SK-N-SH (cell line): Measurements from ENCODE around the gene ZDHHC7.

Source experiments
- EZH2phosphoT487 ChIP-seq: fragments of 200-600 bp; sonication (generic); IDR thresholded peaks from 2 replicates; pipeline ENCODE4 v1.6.1; 2017; ENCODE audit warnings: low read depth, mixed run types, mild to moderate bottlenecking, antibody characterized with exemption, moderate library complexity, borderline replicate concordance
- MEF2A ChIP-seq: IDR thresholded peaks from 2 replicates; pipeline ENCODE4 v1.4.0; 2012; ENCODE audit warnings: low read depth, borderline replicate concordance
- MXI1 ChIP-seq: IDR thresholded peaks from 2 replicates; pipeline ENCODE4 v1.6.1; 2012; ENCODE audit warnings: mild to moderate bottlenecking, low read depth, low read length, improper control_type of control experiment
- POLR2AphosphoS5 ChIP-seq: IDR thresholded peaks from 2 replicates; pipeline ENCODE4 v1.6.1; 2012; ENCODE audit warnings: low read depth, low read length
- RAD21 ChIP-seq: IDR thresholded peaks from 2 replicates; pipeline ENCODE4 v1.6.1; 2012; ENCODE audit warnings: mild to moderate bottlenecking, low read length
- TEAD4 ChIP-seq: IDR thresholded peaks from 2 replicates; pipeline ENCODE4 v1.4.0; 2012; ENCODE audit warnings: mild to moderate bottlenecking, borderline replicate concordance; ENCODE audit not compliant: insufficient read depth
- TF ChIP-seq, protein P1 (sequence below): IDR thresholded peaks from 2 replicates; pipeline ENCODE4 v1.4.0; 2012; ENCODE audit warnings: low read depth
- TF ChIP-seq, protein P2 (sequence below): fragments of 200-600 bp; sonication (generic); IDR thresholded peaks from 2 replicates; pipeline ENCODE4 v1.6.1; 2017; ENCODE audit warnings: antibody characterized with exemption, mild to moderate bottlenecking, moderate library complexity

DNA sequence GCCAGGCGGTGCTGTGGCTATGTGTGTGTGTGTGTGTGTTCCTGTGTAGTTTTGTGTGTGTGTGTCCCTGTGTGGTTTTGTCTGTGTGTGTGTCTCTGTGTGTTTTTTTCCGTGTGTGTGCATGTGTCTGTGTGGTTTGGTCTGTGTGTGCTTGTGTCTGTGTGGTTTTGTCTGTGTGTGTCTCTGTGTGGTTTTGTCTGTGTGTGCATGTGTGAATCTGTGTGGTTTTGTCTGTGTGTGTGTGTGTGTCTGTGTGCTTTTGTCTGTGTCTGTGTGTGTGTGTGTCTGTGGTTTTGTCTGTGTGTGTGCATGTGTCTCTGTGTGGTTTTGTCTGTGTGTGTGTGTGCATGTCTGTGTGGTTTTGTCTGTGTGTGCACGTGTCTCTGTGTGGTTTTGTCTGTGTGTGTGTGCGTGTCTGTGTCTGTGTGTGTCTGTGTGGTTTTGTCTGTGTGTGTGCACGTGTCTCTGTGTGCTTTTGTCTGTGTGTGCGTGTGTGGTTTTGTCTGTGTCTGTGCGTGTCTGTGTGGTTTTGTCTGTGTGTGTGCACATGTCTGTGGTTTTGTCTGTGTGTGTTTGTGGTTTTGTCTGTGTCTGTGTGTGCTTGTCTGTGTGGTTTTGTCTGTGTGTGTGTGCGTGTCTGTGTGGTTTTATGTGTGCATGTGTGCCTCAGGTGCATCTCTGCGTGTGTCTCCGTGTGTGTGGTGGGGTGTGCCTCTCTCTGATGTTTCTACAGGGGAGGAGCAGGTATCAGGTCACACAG is 62.3 kb downstream of the ZDHHC7 start:
- TF ChIP-seq, protein P1, sequence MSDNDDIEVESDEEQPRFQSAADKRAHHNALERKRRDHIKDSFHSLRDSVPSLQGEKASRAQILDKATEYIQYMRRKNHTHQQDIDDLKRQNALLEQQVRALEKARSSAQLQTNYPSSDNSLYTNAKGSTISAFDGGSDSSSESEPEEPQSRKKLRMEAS: no peak
- TF ChIP-seq POLR2AphosphoS5 (no peak), RAD21 (no peak), EZH2phosphoT487 (no peak), TEAD4 (no peak), MEF2A (no peak), MXI1 (no peak)
- TF ChIP-seq, protein P2, sequence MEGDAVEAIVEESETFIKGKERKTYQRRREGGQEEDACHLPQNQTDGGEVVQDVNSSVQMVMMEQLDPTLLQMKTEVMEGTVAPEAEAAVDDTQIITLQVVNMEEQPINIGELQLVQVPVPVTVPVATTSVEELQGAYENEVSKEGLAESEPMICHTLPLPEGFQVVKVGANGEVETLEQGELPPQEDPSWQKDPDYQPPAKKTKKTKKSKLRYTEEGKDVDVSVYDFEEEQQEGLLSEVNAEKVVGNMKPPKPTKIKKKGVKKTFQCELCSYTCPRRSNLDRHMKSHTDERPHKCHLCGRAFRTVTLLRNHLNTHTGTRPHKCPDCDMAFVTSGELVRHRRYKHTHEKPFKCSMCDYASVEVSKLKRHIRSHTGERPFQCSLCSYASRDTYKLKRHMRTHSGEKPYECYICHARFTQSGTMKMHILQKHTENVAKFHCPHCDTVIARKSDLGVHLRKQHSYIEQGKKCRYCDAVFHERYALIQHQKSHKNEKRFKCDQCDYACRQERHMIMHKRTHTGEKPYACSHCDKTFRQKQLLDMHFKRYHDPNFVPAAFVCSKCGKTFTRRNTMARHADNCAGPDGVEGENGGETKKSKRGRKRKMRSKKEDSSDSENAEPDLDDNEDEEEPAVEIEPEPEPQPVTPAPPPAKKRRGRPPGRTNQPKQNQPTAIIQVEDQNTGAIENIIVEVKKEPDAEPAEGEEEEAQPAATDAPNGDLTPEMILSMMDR: no peak
